ENCODE measurements around the gene RAP1A. TPM values are rescaled to one million over a fixed set of nuclear protein-coding genes. Genes with fewer than 3 reads are reported as not detected.
"Not testable (repeated sequence)": the region's sequence is repeated elsewhere in the genome, so short reads cannot be mapped to it uniquely, and the experiment has no call there.

RAP1A gene
- total and polyA plus RNA-seq, 4 donors, result 108 to 318 (median 149) TPM

GRCh38 chr1:111630567-111630966 is 11.0 kb downstream of the RAP1A start:
- intact Hi-C loops (cut with DNase I), result no loop called here
- H3K4me1 ChIP-seq (ENCODE audit: control insufficient read depth in 1 of 2, insufficient read depth in 2 of 2, low read length in 2 of 2), result peaks cover 0 to 5% of the 10 kb centered on the region in 2 donors

GRCh38 chr1:111631502-111631901 is 11.9 kb downstream of the RAP1A start:
- Histone ChIP-seq H3K4me3 (ENCODE audit: low read length in 2 of 2) (no peak overlapping the region), H3K9me3 (ENCODE audit: control insufficient read depth, low read length) (no peaks in the 10 kb centered on the region), H3K27ac (ENCODE audit: low read depth in 1 of 2, low read length in 2 of 2) (no peak overlapping the region), H3K36me3 (ENCODE audit: control insufficient read depth in 1 of 2, insufficient read depth in 2 of 2, low read length in 1 of 2) (no peaks in the 10 kb centered on the region), H3K27me3 (ENCODE audit: control insufficient read depth in 1 of 2, insufficient read depth in 2 of 2, low read length in 1 of 2) (no peaks in the 10 kb centered on the region), H3K4me1 (ENCODE audit: control insufficient read depth in 1 of 2, insufficient read depth in 2 of 2, low read length in 2 of 2) (peaks cover 0 to 8% of the 10 kb centered on the region in 2 donors)
- intact Hi-C loops (cut with DNase I), result no loop called here
- 51 to 58% methylated on average over 2 of the region's 2 CpGs for WGBS, 2 donors
- DNase-seq (no peak), ATAC-seq (ENCODE audit: low FRiP score) (no peak)

More at GRCh38 chr1:111630567-111630966, 11.0 kb downstream of the RAP1A start:
- DNase-seq (no peak), ATAC-seq (ENCODE audit: low FRiP score) (no peak)
- Histone ChIP-seq H3K27me3 (ENCODE audit: control insufficient read depth in 1 of 2, insufficient read depth in 2 of 2, low read length in 1 of 2) (no peaks in the 10 kb centered on the region), H3K27ac (ENCODE audit: low read depth in 1 of 2, low read length in 2 of 2) (no peak overlapping the region), H3K4me3 (ENCODE audit: low read length in 2 of 2) (no peak overlapping the region), H3K36me3 (ENCODE audit: control insufficient read depth in 1 of 2, insufficient read depth in 2 of 2, low read length in 1 of 2) (no peaks in the 10 kb centered on the region), H3K9me3 (ENCODE audit: control insufficient read depth, low read length) (no peaks in the 10 kb centered on the region)
- 83 to 88% methylated on average over 2 of the region's 2 CpGs for WGBS, 2 donors

- H3K27me3 ChIP-seq (ENCODE audit: control insufficient read depth in 1 of 2, insufficient read depth in 2 of 2, low read length in 1 of 2); H3K36me3 ChIP-seq (ENCODE audit: control insufficient read depth in 1 of 2, insufficient read depth in 2 of 2, low read length in 1 of 2); H3K9me3 ChIP-seq (ENCODE audit: control insufficient read depth, low read length); H3K4me1 ChIP-seq (ENCODE audit: control insufficient read depth in 1 of 2, insufficient read depth in 2 of 2, low read length in 2 of 2); H3K4me3 ChIP-seq (ENCODE audit: low read length in 2 of 2); intact Hi-C loops (cut with DNase I); ATAC-seq (ENCODE audit: low FRiP score); H3K27ac ChIP-seq (ENCODE audit: low read depth in 1 of 2, low read length in 2 of 2); DNase-seq: not testable (repeated sequence)
- 94 to 96% methylated on average over 4 of the region's 4 CpGs for WGBS, 2 donors
Measured at GRCh38 chr1:111632771-111633170, 13.2 kb downstream of the RAP1A start.

- H3K27ac ChIP-seq (ENCODE audit: low read depth in 1 of 2, low read length in 2 of 2), result no peak overlapping the region
- no peaks in the 10 kb centered on the region for H3K9me3 ChIP-seq (ENCODE audit: control insufficient read depth, low read length)
- H3K4me1 ChIP-seq (ENCODE audit: control insufficient read depth in 1 of 2, insufficient read depth in 2 of 2, low read length in 2 of 2), result peaks cover 0 to 8% of the 10 kb centered on the region in 2 donors
- no peak for DNase-seq
- intact Hi-C loops (cut with DNase I), result no loop called here
- no peak for ATAC-seq (ENCODE audit: low FRiP score)
- no peaks in the 10 kb centered on the region for H3K36me3 ChIP-seq (ENCODE audit: control insufficient read depth in 1 of 2, insufficient read depth in 2 of 2, low read length in 1 of 2)
- no peaks in the 10 kb centered on the region for H3K27me3 ChIP-seq (ENCODE audit: control insufficient read depth in 1 of 2, insufficient read depth in 2 of 2, low read length in 1 of 2)
- H3K4me3 ChIP-seq (ENCODE audit: low read length in 2 of 2), result no peak overlapping the region
- 23 to 46% methylated on average over 1 of the region's 1 CpG for WGBS, 2 donors
Measured at GRCh38 chr1:111633736-111634247, 14.2 kb downstream of the RAP1A start.

- intact Hi-C loops (cut with DNase I), result no loop called here
- H3K4me1 ChIP-seq (ENCODE audit: control insufficient read depth in 1 of 2, insufficient read depth in 2 of 2, low read length in 2 of 2), result peaks cover 0 to 7% of the 10 kb centered on the region in 2 donors
- no peak overlapping the region for H3K4me3 ChIP-seq (ENCODE audit: low read length in 2 of 2)
- ATAC-seq (ENCODE audit: low FRiP score), result no peak
- DNase-seq, result no peak
- H3K36me3 ChIP-seq (ENCODE audit: control insufficient read depth in 1 of 2, insufficient read depth in 2 of 2, low read length in 1 of 2), result no peaks in the 10 kb centered on the region
- H3K27ac ChIP-seq (ENCODE audit: low read depth in 1 of 2, low read length in 2 of 2), result no peak overlapping the region
- no peaks in the 10 kb centered on the region for H3K27me3 ChIP-seq (ENCODE audit: control insufficient read depth in 1 of 2, insufficient read depth in 2 of 2, low read length in 1 of 2)
- H3K9me3 ChIP-seq (ENCODE audit: control insufficient read depth, low read length), result no peaks in the 10 kb centered on the region
- 83 to 88% methylated on average over 2 of the region's 2 CpGs for WGBS, 2 donors
Measured at GRCh38 chr1:111635324-111636009, 15.9 kb downstream of the RAP1A start.

GRCh38 chr1:111638320-111638719 is 18.7 kb downstream of the RAP1A start:
- Histone ChIP-seq H3K9me3 (ENCODE audit: control insufficient read depth, low read length) (no peaks in the 10 kb centered on the region), H3K4me3 (ENCODE audit: low read length in 2 of 2) (no peak overlapping the region), H3K36me3 (ENCODE audit: control insufficient read depth in 1 of 2, insufficient read depth in 2 of 2, low read length in 1 of 2) (no peaks in the 10 kb centered on the region), H3K27me3 (ENCODE audit: control insufficient read depth in 1 of 2, insufficient read depth in 2 of 2, low read length in 1 of 2) (no peaks in the 10 kb centered on the region), H3K4me1 (ENCODE audit: control insufficient read depth in 1 of 2, insufficient read depth in 2 of 2, low read length in 2 of 2) (peaks cover 0 to 5% of the 10 kb centered on the region in 2 donors), H3K27ac (ENCODE audit: low read depth in 1 of 2, low read length in 2 of 2) (no peak overlapping the region)
- intact Hi-C loops (cut with DNase I), result no loop called here
- ATAC-seq (ENCODE audit: low FRiP score) (no peak), DNase-seq (no peak)
- 82 to 85% methylated on average over 4 of the region's 4 CpGs for WGBS, 2 donors

- no peaks in the 10 kb centered on the region for H3K36me3 ChIP-seq (ENCODE audit: control insufficient read depth in 1 of 2, insufficient read depth in 2 of 2, low read length in 1 of 2)
- ATAC-seq (ENCODE audit: low FRiP score), result no peak
- intact Hi-C loops (cut with DNase I), result no loop called here
Measured at GRCh38 chr1:111639602-111640198, 20.1 kb downstream of the RAP1A start.

GRCh38 chr1:111643097-111643496 is 23.5 kb downstream of the RAP1A start:
- H3K36me3 ChIP-seq (ENCODE audit: control insufficient read depth in 1 of 2, insufficient read depth in 2 of 2, low read length in 1 of 2), result no peaks in the 10 kb centered on the region
- WGBS, 2 donors, result 22 to 23% methylated on average over 2 of the region's 2 CpGs
- H3K27ac ChIP-seq (ENCODE audit: low read depth in 1 of 2, low read length in 2 of 2), result no peak overlapping the region
- no peak for DNase-seq
- no peaks in the 10 kb centered on the region for H3K9me3 ChIP-seq (ENCODE audit: control insufficient read depth, low read length)
- intact Hi-C loops (cut with DNase I), result no loop called here
- peaks cover 0 to 6% of the 10 kb centered on the region in 2 donors for H3K4me1 ChIP-seq (ENCODE audit: control insufficient read depth in 1 of 2, insufficient read depth in 2 of 2, low read length in 2 of 2)
- ATAC-seq (ENCODE audit: low FRiP score), result no peak
- no peak overlapping the region for H3K4me3 ChIP-seq (ENCODE audit: low read length in 2 of 2)
- no peaks in the 10 kb centered on the region for H3K27me3 ChIP-seq (ENCODE audit: control insufficient read depth in 1 of 2, insufficient read depth in 2 of 2, low read length in 1 of 2)

More at GRCh38 chr1:111639602-111640198, 20.1 kb downstream of the RAP1A start:
- Histone ChIP-seq H3K4me3 (ENCODE audit: low read length in 2 of 2) (no peak overlapping the region), H3K4me1 (ENCODE audit: control insufficient read depth in 1 of 2, insufficient read depth in 2 of 2, low read length in 2 of 2) (peaks cover 0 to 11% of the 10 kb centered on the region in 2 donors), H3K27ac (ENCODE audit: low read depth in 1 of 2, low read length in 2 of 2) (no peak overlapping the region), H3K9me3 (ENCODE audit: control insufficient read depth, low read length) (no peaks in the 10 kb centered on the region), H3K27me3 (ENCODE audit: control insufficient read depth in 1 of 2, insufficient read depth in 2 of 2, low read length in 1 of 2) (no peaks in the 10 kb centered on the region)
- no peak for DNase-seq
- 78 to 92% methylated on average over 3 of the region's 3 CpGs for WGBS, 2 donors

GRCh38 chr1:111643696-111644095 is 24.1 kb downstream of the RAP1A start:
- DNase-seq (no peak), ATAC-seq (ENCODE audit: low FRiP score) (no peak)
- Histone ChIP-seq H3K9me3 (ENCODE audit: control insufficient read depth, low read length) (no peaks in the 10 kb centered on the region), H3K27me3 (ENCODE audit: control insufficient read depth in 1 of 2, insufficient read depth in 2 of 2, low read length in 1 of 2) (no peaks in the 10 kb centered on the region), H3K4me3 (ENCODE audit: low read length in 2 of 2) (no peak overlapping the region), H3K27ac (ENCODE audit: low read depth in 1 of 2, low read length in 2 of 2) (no peak overlapping the region), H3K4me1 (ENCODE audit: control insufficient read depth in 1 of 2, insufficient read depth in 2 of 2, low read length in 2 of 2) (peaks cover 0 to 6% of the 10 kb centered on the region in 2 donors), H3K36me3 (ENCODE audit: control insufficient read depth in 1 of 2, insufficient read depth in 2 of 2, low read length in 1 of 2) (no peaks in the 10 kb centered on the region)
- 98 to 99% methylated on average over 3 of the region's 3 CpGs for WGBS, 2 donors
- intact Hi-C loops (cut with DNase I), result no loop called here

Data from aorta (tissue), 5 donors.